ENCODE results near the gene DCST2.

The DCST2 gene

DNA sequence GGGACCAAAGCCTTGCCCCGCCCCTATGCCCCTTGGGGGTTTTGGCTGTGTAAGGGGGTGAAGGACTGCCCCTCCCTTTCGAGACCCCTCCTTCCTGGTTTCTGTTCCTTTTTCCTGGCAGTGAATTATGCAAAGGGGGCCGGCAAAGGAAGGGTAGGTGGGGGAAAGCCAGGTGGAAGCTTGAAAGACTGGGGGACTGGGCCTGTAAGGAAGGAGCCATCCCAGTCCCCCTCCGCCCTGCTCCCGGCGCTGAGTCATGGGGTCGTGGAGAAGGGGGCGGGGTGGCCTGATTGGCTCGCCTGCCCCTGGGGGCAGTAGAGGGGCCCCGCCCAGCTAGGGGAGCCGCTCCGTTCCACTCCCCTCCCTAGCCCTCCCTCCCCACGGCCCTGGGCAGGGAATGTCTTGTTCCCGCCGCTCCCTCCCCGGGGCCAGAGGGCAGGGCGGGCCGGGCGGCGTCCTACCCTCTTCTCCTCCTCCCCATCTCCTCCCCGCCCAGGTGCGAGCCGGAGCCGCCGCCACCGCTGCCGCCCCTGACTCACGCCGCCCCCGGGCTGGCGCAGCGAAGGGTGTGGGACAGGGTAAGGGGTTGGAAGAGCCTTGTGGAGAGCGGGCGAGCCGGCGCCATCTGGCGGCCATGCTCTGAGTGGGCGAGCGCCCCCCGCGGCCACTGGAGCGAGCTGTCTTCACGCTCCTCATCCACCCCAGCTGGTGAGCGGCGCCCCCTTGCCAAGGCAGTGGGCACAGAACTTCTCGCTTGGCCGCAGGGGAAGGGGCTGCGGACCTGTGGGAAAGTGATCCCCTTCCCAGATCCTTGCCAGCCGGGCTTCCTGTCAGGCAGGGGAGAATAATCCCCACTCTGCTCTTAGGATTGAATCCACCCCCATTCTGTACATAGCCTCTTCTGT lies 16.3 kb downstream of the DCST2 start:
- Histone ChIP-seq H3K27ac (ENCODE audit: low read depth, low read length) (peak overlapping the region; percentile 96), H3K36me3 (ENCODE audit: control insufficient read depth in 5 of 5, insufficient read depth in 5 of 5, low read length in 5 of 5) (peaks cover 0 to 29% (median 21%) of the 10 kb centered on the region in 5 donors), H3K9me3 (ENCODE audit: control insufficient read depth in 5 of 5, low read length in 5 of 5) (no peaks in the 10 kb centered on the region), H3K4me3 (ENCODE audit: low read depth in 1 of 5, low read length in 5 of 5) (peak overlapping the region in 4 of 5 donors; percentile 51 to 62 (median 56)), H3K4me1 (ENCODE audit: control insufficient read depth in 5 of 5, insufficient read depth in 5 of 5, low read length in 5 of 5) (peaks cover 2 to 47% (median 38%) of the 10 kb centered on the region in 5 donors), H3K9ac (ENCODE audit: low read length in 5 of 5) (peak overlapping the region in 4 of 5 donors; percentile 65 to 77 (median 66)), H3K27me3 (ENCODE audit: control insufficient read depth in 5 of 5, insufficient read depth in 4 of 5, low read length in 5 of 5) (no peaks in the 10 kb centered on the region)

DNA sequence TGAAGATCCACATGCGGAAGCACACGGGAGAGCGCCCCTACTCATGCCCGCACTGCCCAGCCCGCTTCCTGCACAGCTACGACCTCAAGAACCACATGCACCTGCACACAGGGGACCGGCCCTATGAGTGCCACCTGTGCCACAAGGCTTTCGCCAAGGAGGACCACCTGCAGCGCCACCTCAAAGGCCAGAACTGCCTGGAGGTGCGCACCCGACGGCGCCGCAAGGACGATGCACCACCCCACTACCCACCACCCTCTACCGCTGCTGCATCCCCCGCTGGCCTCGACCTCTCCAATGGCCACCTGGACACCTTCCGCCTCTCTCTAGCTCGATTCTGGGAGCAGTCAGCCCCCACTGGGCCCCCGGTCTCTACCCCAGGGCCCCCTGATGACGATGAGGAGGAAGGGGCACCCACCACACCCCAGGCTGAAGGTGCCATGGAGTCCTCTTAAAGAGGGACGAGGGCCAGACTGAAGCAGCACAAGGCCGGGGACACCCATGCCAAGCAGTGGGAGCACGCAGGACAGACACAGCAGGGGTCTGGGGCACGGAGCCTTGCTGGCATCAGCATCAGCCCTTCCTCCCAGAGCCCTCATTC lies 17.2 kb downstream of the DCST2 start:
- Histone ChIP-seq H3K36me3 (ENCODE audit: control insufficient read depth in 5 of 5, insufficient read depth in 5 of 5, low read length in 5 of 5) (peaks cover 0 to 29% (median 21%) of the 10 kb centered on the region in 5 donors), H3K27me3 (ENCODE audit: control insufficient read depth in 5 of 5, insufficient read depth in 4 of 5, low read length in 5 of 5) (no peaks in the 10 kb centered on the region), H3K9me3 (ENCODE audit: control insufficient read depth in 5 of 5, low read length in 5 of 5) (no peaks in the 10 kb centered on the region), H3K9ac (ENCODE audit: low read length in 5 of 5) (peak overlapping the region in 4 of 5 donors; percentile 65 to 77 (median 66)), H3K27ac (ENCODE audit: low read depth, low read length) (peak overlapping the region; percentile 96), H3K4me1 (ENCODE audit: control insufficient read depth in 5 of 5, insufficient read depth in 5 of 5, low read length in 5 of 5) (peaks cover 7 to 56% (median 48%) of the 10 kb centered on the region in 5 donors), H3K4me3 (ENCODE audit: low read depth in 1 of 5, low read length in 5 of 5) (peak overlapping the region in 1 of 5 donors; percentile 62)

DNA sequence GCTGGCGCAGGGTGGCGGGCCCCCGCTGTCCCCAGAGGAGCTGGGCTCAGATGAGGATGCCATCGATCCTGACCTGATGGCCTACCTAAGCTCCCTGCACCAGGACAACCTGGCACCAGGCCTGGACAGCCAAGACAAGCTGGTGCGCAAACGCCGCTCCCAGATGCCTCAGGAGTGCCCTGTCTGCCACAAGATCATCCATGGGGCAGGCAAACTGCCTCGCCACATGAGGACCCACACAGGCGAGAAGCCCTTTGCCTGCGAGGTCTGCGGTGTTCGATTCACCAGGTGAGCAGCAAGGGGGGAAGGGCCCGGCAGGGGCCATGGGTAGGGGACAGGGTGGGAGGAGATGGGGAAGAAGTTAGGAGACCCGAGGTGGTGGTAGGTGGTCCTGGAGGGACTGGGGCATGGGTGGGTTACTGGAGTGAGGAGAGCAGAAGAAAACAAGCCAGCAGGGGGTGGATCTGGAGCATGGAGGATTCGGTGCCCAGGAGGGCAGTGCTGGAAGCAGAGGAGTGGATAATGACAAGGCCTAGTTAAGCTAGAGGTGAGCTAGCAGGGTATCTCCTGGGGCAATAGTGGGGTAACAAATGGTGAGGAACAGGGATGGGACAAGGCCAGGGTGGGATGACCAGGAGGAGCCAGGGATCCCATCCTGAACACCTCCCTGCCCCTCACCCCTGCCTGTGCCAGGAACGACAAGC lies 17.9 kb downstream of the DCST2 start:
- Histone ChIP-seq H3K9me3 (ENCODE audit: control insufficient read depth in 5 of 5, low read length in 5 of 5) (no peaks in the 10 kb centered on the region), H3K4me3 (ENCODE audit: low read depth in 1 of 5, low read length in 5 of 5) (no peak overlapping the region), H3K27me3 (ENCODE audit: control insufficient read depth in 5 of 5, insufficient read depth in 4 of 5, low read length in 5 of 5) (no peaks in the 10 kb centered on the region), H3K36me3 (ENCODE audit: control insufficient read depth in 5 of 5, insufficient read depth in 5 of 5, low read length in 5 of 5) (peaks cover 0 to 33% (median 21%) of the 10 kb centered on the region in 5 donors), H3K9ac (ENCODE audit: low read length in 5 of 5) (no peak overlapping the region), H3K27ac (ENCODE audit: low read depth, low read length) (peak overlapping the region; percentile 96), H3K4me1 (ENCODE audit: control insufficient read depth in 5 of 5, insufficient read depth in 5 of 5, low read length in 5 of 5) (peaks cover 7 to 63% (median 54%) of the 10 kb centered on the region in 5 donors)

DNA sequence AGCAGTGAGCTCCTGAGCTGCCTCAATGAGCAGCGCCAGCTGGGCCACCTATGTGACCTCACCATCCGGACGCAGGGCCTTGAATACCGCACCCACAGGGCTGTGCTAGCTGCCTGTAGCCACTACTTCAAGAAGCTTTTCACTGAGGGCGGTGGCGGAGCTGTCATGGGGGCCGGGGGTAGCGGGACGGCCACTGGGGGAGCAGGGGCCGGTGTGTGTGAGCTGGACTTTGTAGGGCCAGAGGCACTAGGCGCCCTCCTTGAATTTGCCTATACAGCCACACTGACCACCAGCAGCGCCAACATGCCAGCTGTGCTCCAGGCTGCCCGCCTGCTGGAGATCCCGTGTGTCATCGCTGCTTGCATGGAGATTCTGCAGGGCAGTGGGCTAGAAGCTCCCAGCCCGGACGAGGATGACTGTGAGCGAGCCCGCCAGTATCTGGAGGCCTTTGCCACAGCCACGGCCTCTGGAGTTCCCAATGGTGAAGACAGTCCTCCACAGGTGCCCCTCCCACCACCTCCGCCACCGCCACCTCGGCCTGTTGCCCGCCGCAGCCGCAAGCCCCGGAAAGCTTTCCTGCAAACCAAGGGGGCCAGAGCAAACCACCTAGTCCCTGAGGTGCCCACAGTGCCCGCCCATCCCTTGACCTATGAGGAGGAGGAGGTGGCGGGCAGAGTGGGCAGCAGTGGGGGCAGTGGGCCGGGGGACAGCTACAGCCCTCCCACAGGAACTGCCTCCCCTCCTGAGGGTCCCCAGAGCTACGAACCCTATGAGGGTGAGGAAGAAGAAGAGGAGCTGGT lies 18.7 kb downstream of the DCST2 start:
- Histone ChIP-seq H3K27me3 (ENCODE audit: control insufficient read depth in 5 of 5, insufficient read depth in 4 of 5, low read length in 5 of 5) (no peaks in the 10 kb centered on the region), H3K9me3 (ENCODE audit: control insufficient read depth in 5 of 5, low read length in 5 of 5) (no peaks in the 10 kb centered on the region), H3K4me3 (ENCODE audit: low read depth in 1 of 5, low read length in 5 of 5) (no peak overlapping the region), H3K4me1 (ENCODE audit: control insufficient read depth in 5 of 5, insufficient read depth in 5 of 5, low read length in 5 of 5) (peaks cover 7 to 70% (median 62%) of the 10 kb centered on the region in 5 donors), H3K36me3 (ENCODE audit: control insufficient read depth in 5 of 5, insufficient read depth in 5 of 5, low read length in 5 of 5) (peaks cover 0 to 33% (median 21%) of the 10 kb centered on the region in 5 donors), H3K9ac (ENCODE audit: low read length in 5 of 5) (no peak overlapping the region), H3K27ac (ENCODE audit: low read depth, low read length) (peak overlapping the region; percentile 96)

DNA sequence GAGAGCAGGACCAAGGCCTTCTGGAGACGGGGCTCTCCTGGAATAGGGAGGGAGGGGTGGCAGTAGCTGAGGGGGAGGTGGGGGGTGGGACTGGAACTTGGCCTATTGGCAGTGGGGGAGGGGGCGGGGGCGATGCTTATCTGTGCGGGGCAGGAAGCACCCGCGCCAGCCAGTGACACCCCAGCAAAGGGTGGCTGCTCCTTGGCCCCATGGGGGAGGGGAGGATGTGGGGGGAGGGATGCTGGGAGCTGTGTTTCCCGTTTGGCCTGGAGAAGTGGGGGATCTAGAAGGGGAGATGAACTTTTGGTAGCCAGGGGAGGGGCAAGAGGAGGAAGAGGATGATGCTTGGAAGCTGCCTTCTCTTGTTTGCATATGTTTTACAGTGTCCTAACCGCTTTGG lies 19.9 kb downstream of the DCST2 start:
- peak overlapping the region; percentile 97 for H3K27ac ChIP-seq (ENCODE audit: low read depth, low read length)
- no peak overlapping the region for H3K9ac ChIP-seq (ENCODE audit: low read length in 5 of 5)
- no peaks in the 10 kb centered on the region for H3K9me3 ChIP-seq (ENCODE audit: control insufficient read depth in 5 of 5, low read length in 5 of 5)
- peaks cover 7 to 75% (median 65%) of the 10 kb centered on the region in 5 donors for H3K4me1 ChIP-seq (ENCODE audit: control insufficient read depth in 5 of 5, insufficient read depth in 5 of 5, low read length in 5 of 5)
- H3K4me3 ChIP-seq (ENCODE audit: low read depth in 1 of 5, low read length in 5 of 5): no peak overlapping the region
- H3K27me3 ChIP-seq (ENCODE audit: control insufficient read depth in 5 of 5, insufficient read depth in 4 of 5, low read length in 5 of 5): no peaks in the 10 kb centered on the region
- peaks cover 0 to 33% (median 21%) of the 10 kb centered on the region in 5 donors for H3K36me3 ChIP-seq (ENCODE audit: control insufficient read depth in 5 of 5, insufficient read depth in 5 of 5, low read length in 5 of 5)

DNA sequence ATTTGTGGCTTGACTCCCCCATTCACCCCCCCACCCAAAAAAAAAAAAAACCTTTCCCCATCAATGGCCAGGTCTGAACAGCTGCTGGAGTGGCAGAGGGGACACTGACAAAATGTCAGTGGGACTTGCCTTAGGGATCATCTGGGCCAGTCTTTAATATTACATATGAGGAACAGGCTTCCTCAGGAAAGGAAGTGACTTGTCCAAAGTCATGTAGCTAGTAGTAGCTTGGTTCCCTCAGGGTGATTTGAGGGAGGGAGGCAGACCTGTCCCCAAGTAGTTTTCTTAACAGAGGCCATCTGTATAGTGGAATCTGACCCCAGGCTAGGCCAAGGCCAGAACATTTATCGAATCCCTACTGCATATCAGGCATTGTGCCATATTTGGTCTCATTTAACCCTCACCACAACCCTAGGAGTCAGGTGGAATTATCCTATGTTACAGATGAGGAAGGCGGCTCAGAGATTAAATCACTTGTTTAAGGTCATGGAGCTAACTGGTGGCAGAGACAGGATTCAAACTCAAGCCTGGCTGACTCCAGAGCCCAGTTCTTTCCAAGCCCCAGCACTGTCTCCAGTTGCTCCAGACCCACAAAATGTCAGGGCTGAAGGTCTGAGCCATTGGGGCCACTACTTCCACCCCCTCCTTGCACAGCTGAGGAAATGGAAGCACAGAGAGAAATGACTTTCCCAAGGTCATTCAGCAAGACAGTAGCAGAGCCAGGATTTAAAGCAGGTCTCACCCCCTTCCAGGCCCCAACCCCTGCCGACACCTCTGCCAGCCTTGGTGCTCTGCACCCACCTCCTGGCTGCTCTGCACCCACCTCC lies 20.6 kb downstream of the DCST2 start:
- peak overlapping the region in 3 of 5 donors; percentile 30 to 52 (median 48) for H3K9ac ChIP-seq (ENCODE audit: low read length in 5 of 5)
- H3K9me3 ChIP-seq (ENCODE audit: control insufficient read depth in 5 of 5, low read length in 5 of 5): no peaks in the 10 kb centered on the region
- peaks cover 7 to 77% (median 65%) of the 10 kb centered on the region in 5 donors for H3K4me1 ChIP-seq (ENCODE audit: control insufficient read depth in 5 of 5, insufficient read depth in 5 of 5, low read length in 5 of 5)
- H3K27ac ChIP-seq (ENCODE audit: low read depth, low read length): peak overlapping the region; percentile 97
- H3K27me3 ChIP-seq (ENCODE audit: control insufficient read depth in 5 of 5, insufficient read depth in 4 of 5, low read length in 5 of 5): no peaks in the 10 kb centered on the region
- H3K36me3 ChIP-seq (ENCODE audit: control insufficient read depth in 5 of 5, insufficient read depth in 5 of 5, low read length in 5 of 5): peaks cover 0 to 33% (median 21%) of the 10 kb centered on the region in 5 donors
- H3K4me3 ChIP-seq (ENCODE audit: low read depth in 1 of 5, low read length in 5 of 5): no peak overlapping the region

DNA sequence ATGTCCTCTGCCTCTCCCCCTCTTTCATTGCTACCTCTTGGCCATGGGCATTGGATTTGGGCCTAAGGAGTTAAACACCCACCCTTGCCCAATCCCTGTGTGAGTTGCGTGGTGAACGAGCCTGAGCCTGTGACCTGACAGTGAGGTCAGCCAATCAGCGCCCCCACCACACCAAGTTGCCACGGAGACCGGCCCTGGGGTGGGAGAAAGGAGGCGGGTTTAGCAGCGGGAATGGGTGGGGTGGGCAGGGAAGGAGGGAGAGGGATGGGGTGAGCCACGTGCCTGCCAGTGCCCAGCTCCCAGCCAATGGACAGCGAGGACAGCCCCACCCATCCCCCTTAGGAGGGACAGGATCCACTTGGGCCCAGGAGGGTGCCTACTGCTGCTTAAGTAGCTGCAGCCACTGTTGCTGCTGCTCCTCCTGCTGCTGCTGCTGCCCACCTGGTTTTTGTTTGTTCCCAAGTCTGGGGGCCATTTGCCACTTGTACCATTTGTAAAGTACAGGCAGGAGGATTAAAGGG lies 21.5 kb downstream of the DCST2 start:
- H3K9ac ChIP-seq (ENCODE audit: low read length in 5 of 5): peak overlapping the region in 4 of 5 donors; percentile 0 to 58 (median 52)
- no peaks in the 10 kb centered on the region for H3K9me3 ChIP-seq (ENCODE audit: control insufficient read depth in 5 of 5, low read length in 5 of 5)
- H3K27me3 ChIP-seq (ENCODE audit: control insufficient read depth in 5 of 5, insufficient read depth in 4 of 5, low read length in 5 of 5): no peaks in the 10 kb centered on the region
- H3K4me3 ChIP-seq (ENCODE audit: low read depth in 1 of 5, low read length in 5 of 5): no peak overlapping the region
- peaks cover 7 to 77% (median 67%) of the 10 kb centered on the region in 5 donors for H3K4me1 ChIP-seq (ENCODE audit: control insufficient read depth in 5 of 5, insufficient read depth in 5 of 5, low read length in 5 of 5)
- peak overlapping the region; percentile 97 for H3K27ac ChIP-seq (ENCODE audit: low read depth, low read length)
- peaks cover 0 to 33% (median 21%) of the 10 kb centered on the region in 5 donors for H3K36me3 ChIP-seq (ENCODE audit: control insufficient read depth in 5 of 5, insufficient read depth in 5 of 5, low read length in 5 of 5)

DNA sequence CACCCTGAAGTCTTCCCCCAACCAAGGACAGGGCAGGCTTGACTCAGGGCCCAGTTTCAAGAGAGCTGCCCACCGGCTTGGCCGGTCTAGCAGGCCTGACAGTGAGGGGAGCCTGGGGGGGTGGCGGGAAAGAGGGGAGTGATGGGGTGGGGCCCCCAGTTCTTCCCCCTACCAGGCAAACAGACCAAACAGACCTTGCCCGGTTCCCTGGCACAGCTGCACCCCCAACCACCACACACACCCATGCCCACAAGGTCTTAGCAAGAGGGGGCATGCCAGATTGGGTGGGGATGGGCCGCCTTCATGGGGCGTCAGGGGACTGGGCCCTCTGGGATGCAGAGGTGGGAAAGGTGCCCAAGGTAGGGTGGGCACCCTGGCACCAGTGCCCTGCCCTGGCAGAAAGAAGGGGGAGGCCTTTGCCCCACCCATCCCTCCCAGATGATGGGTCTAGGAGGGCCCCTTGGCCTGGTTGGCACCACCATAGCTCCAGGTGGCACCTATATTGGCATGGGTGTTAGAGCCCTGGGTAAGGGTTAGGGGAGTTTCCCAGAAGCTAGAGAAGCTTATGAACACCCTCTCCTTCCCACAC lies 22.1 kb downstream of the DCST2 start:
- no peaks in the 10 kb centered on the region for H3K27me3 ChIP-seq (ENCODE audit: control insufficient read depth in 5 of 5, insufficient read depth in 4 of 5, low read length in 5 of 5)
- H3K9ac ChIP-seq (ENCODE audit: low read length in 5 of 5): peak overlapping the region; percentile 0 to 58 (median 49)
- H3K27ac ChIP-seq (ENCODE audit: low read depth, low read length): peak overlapping the region; percentile 97
- no peak overlapping the region for H3K4me3 ChIP-seq (ENCODE audit: low read depth in 1 of 5, low read length in 5 of 5)
- peaks cover 8 to 77% (median 67%) of the 10 kb centered on the region in 5 donors for H3K4me1 ChIP-seq (ENCODE audit: control insufficient read depth in 5 of 5, insufficient read depth in 5 of 5, low read length in 5 of 5)
- peaks cover 0 to 31% (median 21%) of the 10 kb centered on the region in 5 donors for H3K36me3 ChIP-seq (ENCODE audit: control insufficient read depth in 5 of 5, insufficient read depth in 5 of 5, low read length in 5 of 5)
- no peaks in the 10 kb centered on the region for H3K9me3 ChIP-seq (ENCODE audit: control insufficient read depth in 5 of 5, low read length in 5 of 5)

Data from subcutaneous abdominal adipose tissue (tissue), 5 donors.